ENCODE measurements around the gene DNAL1. TPM values are rescaled to one million over a fixed set of nuclear protein-coding genes. Genes with fewer than 3 reads are reported as not detected.
A peak's percentile ranks its signal among the peaks of the same experiment; 100 is the strongest.
"Not testable (repeated sequence)": the region's sequence is repeated elsewhere in the genome, so short reads cannot be mapped to it uniquely, and the experiment has no call there.

The DNAL1 gene
- total and polyA plus RNA-seq, 4 donors = 5.7 to 17.2 (median 12.4) TPM

- H3K36me3 ChIP-seq (ENCODE audit: control insufficient read depth in 1 of 2, insufficient read depth in 2 of 2, low read length in 1 of 2); ATAC-seq (ENCODE audit: low FRiP score); H3K27ac ChIP-seq (ENCODE audit: low read depth in 1 of 2, low read length in 2 of 2); H3K27me3 ChIP-seq (ENCODE audit: control insufficient read depth in 1 of 2, insufficient read depth in 2 of 2, low read length in 1 of 2); H3K4me3 ChIP-seq (ENCODE audit: low read length in 2 of 2); H3K4me1 ChIP-seq (ENCODE audit: control insufficient read depth in 1 of 2, insufficient read depth in 2 of 2, low read length in 2 of 2); H3K9me3 ChIP-seq (ENCODE audit: control insufficient read depth, low read length); DNase-seq; intact Hi-C loops (cut with DNase I): not testable (repeated sequence)
- 94 to 95% methylated on average over 11 of the region's 11 CpGs for WGBS, 2 donors
Measured at GRCh38 chr14:73659202-73659601, 14.4 kb downstream of the DNAL1 start.

GRCh38 chr14:73660511-73660910 lies 15.7 kb downstream of the DNAL1 start:
- H3K27me3 ChIP-seq (ENCODE audit: control insufficient read depth in 1 of 2, insufficient read depth in 2 of 2, low read length in 1 of 2) = no peaks in the 10 kb centered on the region
- intact Hi-C loops (cut with DNase I) = no loop called here
- H3K9me3 ChIP-seq (ENCODE audit: control insufficient read depth, low read length) = no peaks in the 10 kb centered on the region
- H3K4me1 ChIP-seq (ENCODE audit: control insufficient read depth in 1 of 2, insufficient read depth in 2 of 2, low read length in 2 of 2) = no peaks in the 10 kb centered on the region
- WGBS, 2 donors = 90 to 93% methylated on average over 2 of the region's 2 CpGs
- H3K4me3 ChIP-seq (ENCODE audit: low read length in 2 of 2) = no peak overlapping the region
- DNase-seq (no peak), ATAC-seq (ENCODE audit: low FRiP score) (no peak)
- H3K36me3 ChIP-seq (ENCODE audit: control insufficient read depth in 1 of 2, insufficient read depth in 2 of 2, low read length in 1 of 2) = peaks cover 0 to 2% of the 10 kb centered on the region in 2 donors
- no peak overlapping the region for H3K27ac ChIP-seq (ENCODE audit: low read depth in 1 of 2, low read length in 2 of 2)

- DNase-seq = no peak
- Histone ChIP-seq H3K4me3 (ENCODE audit: low read length in 2 of 2) (no peak overlapping the region), H3K27me3 (ENCODE audit: control insufficient read depth in 1 of 2, insufficient read depth in 2 of 2, low read length in 1 of 2) (no peaks in the 10 kb centered on the region), H3K9me3 (ENCODE audit: control insufficient read depth, low read length) (no peaks in the 10 kb centered on the region), H3K27ac (ENCODE audit: low read depth in 1 of 2, low read length in 2 of 2) (no peak overlapping the region), H3K4me1 (ENCODE audit: control insufficient read depth in 1 of 2, insufficient read depth in 2 of 2, low read length in 2 of 2) (no peaks in the 10 kb centered on the region), H3K36me3 (ENCODE audit: control insufficient read depth in 1 of 2, insufficient read depth in 2 of 2, low read length in 1 of 2) (no peaks in the 10 kb centered on the region)
- intact Hi-C loops (cut with DNase I) = no loop called here
- 75 to 78% methylated on average over 2 of the region's 2 CpGs for WGBS, 2 donors
- ATAC-seq (ENCODE audit: low FRiP score) = no peak
Measured at GRCh38 chr14:73661872-73662271, 17.1 kb downstream of the DNAL1 start.

GRCh38 chr14:73662487-73662943 lies 17.7 kb downstream of the DNAL1 start:
- H3K4me1 ChIP-seq (ENCODE audit: control insufficient read depth in 1 of 2, insufficient read depth in 2 of 2, low read length in 2 of 2) = no peaks in the 10 kb centered on the region
- WGBS, 2 donors = 54 to 67% methylated on average over 1 of the region's 1 CpG
- intact Hi-C loops (cut with DNase I) = no loop called here
- no peaks in the 10 kb centered on the region for H3K27me3 ChIP-seq (ENCODE audit: control insufficient read depth in 1 of 2, insufficient read depth in 2 of 2, low read length in 1 of 2)
- H3K27ac ChIP-seq (ENCODE audit: low read depth in 1 of 2, low read length in 2 of 2) = no peak overlapping the region
- H3K36me3 ChIP-seq (ENCODE audit: control insufficient read depth in 1 of 2, insufficient read depth in 2 of 2, low read length in 1 of 2) = no peaks in the 10 kb centered on the region
- DNase-seq (peak in 1 of 2 donors; percentile 62), ATAC-seq (ENCODE audit: low FRiP score) (no peak)
- H3K4me3 ChIP-seq (ENCODE audit: low read length in 2 of 2) = no peak overlapping the region
- no peaks in the 10 kb centered on the region for H3K9me3 ChIP-seq (ENCODE audit: control insufficient read depth, low read length)

- no peak for DNase-seq
- no peaks in the 10 kb centered on the region for H3K36me3 ChIP-seq (ENCODE audit: control insufficient read depth in 1 of 2, insufficient read depth in 2 of 2, low read length in 1 of 2)
- no peaks in the 10 kb centered on the region for H3K9me3 ChIP-seq (ENCODE audit: control insufficient read depth, low read length)
- no peak overlapping the region for H3K4me3 ChIP-seq (ENCODE audit: low read length in 2 of 2)
- no peak for ATAC-seq (ENCODE audit: low FRiP score)
- no peaks in the 10 kb centered on the region for H3K4me1 ChIP-seq (ENCODE audit: control insufficient read depth in 1 of 2, insufficient read depth in 2 of 2, low read length in 2 of 2)
- no peak overlapping the region for H3K27ac ChIP-seq (ENCODE audit: low read depth in 1 of 2, low read length in 2 of 2)
- intact Hi-C loops (cut with DNase I) = no loop called here
- H3K27me3 ChIP-seq (ENCODE audit: control insufficient read depth in 1 of 2, insufficient read depth in 2 of 2, low read length in 1 of 2) = no peaks in the 10 kb centered on the region
Measured at GRCh38 chr14:73663548-73664212, 18.9 kb downstream of the DNAL1 start.

- H3K4me3 ChIP-seq (ENCODE audit: low read length in 2 of 2) = no peak overlapping the region
- H3K27ac ChIP-seq (ENCODE audit: low read depth in 1 of 2, low read length in 2 of 2) = no peak overlapping the region
- no peaks in the 10 kb centered on the region for H3K4me1 ChIP-seq (ENCODE audit: control insufficient read depth in 1 of 2, insufficient read depth in 2 of 2, low read length in 2 of 2)
- WGBS, 2 donors = 94 to 98% methylated on average over 2 of the region's 2 CpGs
- no peaks in the 10 kb centered on the region for H3K27me3 ChIP-seq (ENCODE audit: control insufficient read depth in 1 of 2, insufficient read depth in 2 of 2, low read length in 1 of 2)
- intact Hi-C loops (cut with DNase I) = no loop called here
- H3K36me3 ChIP-seq (ENCODE audit: control insufficient read depth in 1 of 2, insufficient read depth in 2 of 2, low read length in 1 of 2) = no peaks in the 10 kb centered on the region
- DNase-seq (no peak), ATAC-seq (ENCODE audit: low FRiP score) (no peak)
- H3K9me3 ChIP-seq (ENCODE audit: control insufficient read depth, low read length) = no peaks in the 10 kb centered on the region
Measured at GRCh38 chr14:73665130-73665529, 20.3 kb downstream of the DNAL1 start.

- H3K27ac ChIP-seq (ENCODE audit: low read depth in 1 of 2, low read length in 2 of 2) = no peak overlapping the region
Measured at GRCh38 chr14:73666583-73666982, 21.8 kb downstream of the DNAL1 start.

GRCh38 chr14:73667854-73668253 lies 23.1 kb downstream of the DNAL1 start:
- Histone ChIP-seq H3K4me3 (ENCODE audit: low read length in 2 of 2) (no peak overlapping the region), H3K9me3 (ENCODE audit: control insufficient read depth, low read length) (no peaks in the 10 kb centered on the region), H3K27me3 (ENCODE audit: control insufficient read depth in 1 of 2, insufficient read depth in 2 of 2, low read length in 1 of 2) (no peaks in the 10 kb centered on the region), H3K27ac (ENCODE audit: low read depth in 1 of 2, low read length in 2 of 2) (no peak overlapping the region), H3K36me3 (ENCODE audit: control insufficient read depth in 1 of 2, insufficient read depth in 2 of 2, low read length in 1 of 2) (no peaks in the 10 kb centered on the region), H3K4me1 (ENCODE audit: control insufficient read depth in 1 of 2, insufficient read depth in 2 of 2, low read length in 2 of 2) (no peaks in the 10 kb centered on the region)
- no peak for ATAC-seq (ENCODE audit: low FRiP score)
- no peak for DNase-seq
- WGBS, 2 donors = 89 to 90% methylated on average over 3 of the region's 3 CpGs
- intact Hi-C loops (cut with DNase I) = no loop called here

More at GRCh38 chr14:73666583-73666982, 21.8 kb downstream of the DNAL1 start:
- no peak for ATAC-seq (ENCODE audit: low FRiP score)
- DNase-seq = no peak
- intact Hi-C loops (cut with DNase I) = no loop called here
- Histone ChIP-seq H3K36me3 (ENCODE audit: control insufficient read depth in 1 of 2, insufficient read depth in 2 of 2, low read length in 1 of 2) (no peaks in the 10 kb centered on the region), H3K9me3 (ENCODE audit: control insufficient read depth, low read length) (no peaks in the 10 kb centered on the region), H3K27me3 (ENCODE audit: control insufficient read depth in 1 of 2, insufficient read depth in 2 of 2, low read length in 1 of 2) (no peaks in the 10 kb centered on the region), H3K4me1 (ENCODE audit: control insufficient read depth in 1 of 2, insufficient read depth in 2 of 2, low read length in 2 of 2) (no peaks in the 10 kb centered on the region), H3K4me3 (ENCODE audit: low read length in 2 of 2) (no peak overlapping the region)
- WGBS, 2 donors = 85 to 87% methylated on average over 5 of the region's 5 CpGs

GRCh38 chr14:73674986-73675385 lies 30.2 kb downstream of the DNAL1 start:
- Histone ChIP-seq H3K27ac (ENCODE audit: low read depth in 1 of 2, low read length in 2 of 2) (no peak overlapping the region), H3K36me3 (ENCODE audit: control insufficient read depth in 1 of 2, insufficient read depth in 2 of 2, low read length in 1 of 2) (no peaks in the 10 kb centered on the region), H3K27me3 (ENCODE audit: control insufficient read depth in 1 of 2, insufficient read depth in 2 of 2, low read length in 1 of 2) (no peaks in the 10 kb centered on the region), H3K4me3 (ENCODE audit: low read length in 2 of 2) (no peak overlapping the region), H3K4me1 (ENCODE audit: control insufficient read depth in 1 of 2, insufficient read depth in 2 of 2, low read length in 2 of 2) (no peaks in the 10 kb centered on the region), H3K9me3 (ENCODE audit: control insufficient read depth, low read length) (no peaks in the 10 kb centered on the region)
- no peak for ATAC-seq (ENCODE audit: low FRiP score)
- no peak for DNase-seq
- intact Hi-C loops (cut with DNase I) = no loop called here
- 94% methylated on average over 3 of the region's 3 CpGs for WGBS, 2 donors
